NCI-H2196 (cell line): ENCODE data around the gene PLIN5.
A peak's percentile ranks its signal among the peaks of the same experiment; 100 is the strongest.

ENCODE experiments used
- DNase-seq: peaks from one replicate; lab custom pipeline; 2025; ENCODE audit not compliant: unreplicated experiment; lab: John Stamatoyannopoulos, UW

Gene PLIN5

GRCh38 chr19:4492337-4493103, 42.5 kb downstream of the PLIN5 start:
- DNase-seq: no peak

- DNase-seq: no peak
Observed at GRCh38 chr19:4491446-4491845, 43.6 kb downstream of the PLIN5 start.

GRCh38 chr19:4488496-4488895, 46.5 kb downstream of the PLIN5 start:
- no peak for DNase-seq

GRCh38 chr19:4487572-4487971, 47.5 kb downstream of the PLIN5 start:
- no peak for DNase-seq

- DNase-seq: no peak
Observed at GRCh38 chr19:4483385-4483784, 51.6 kb downstream of the PLIN5 start.

GRCh38 chr19:4482721-4483364, 52.2 kb downstream of the PLIN5 start:
- DNase-seq: no peak

- no peak for DNase-seq
Observed at GRCh38 chr19:4477034-4477801, 57.8 kb downstream of the PLIN5 start.

- DNase-seq: peak; percentile 78
Observed at GRCh38 chr19:4474514-4475022, 60.5 kb downstream of the PLIN5 start.

GRCh38 chr19:4473763-4474513, 61.1 kb downstream of the PLIN5 start:
- DNase-seq: no peak

GRCh38 chr19:4473011-4473762, 61.8 kb downstream of the PLIN5 start:
- DNase-seq: no peak
